H1 (cell line): ENCODE data around the gene FOXC1. TPM values are rescaled to one million over a fixed set of nuclear protein-coding genes. Genes with fewer than 3 reads are reported as not detected.

Source experiments
- CTCF ChIA-PET: fragments of 300-600 bp; sonication (Branson Sonifier 250); formaldehyde crosslinking; loops from one replicate; lab custom pipeline; 2021; ENCODE audit not compliant: partially characterized antibody; lab: Charles Lee
- POLR2A ChIA-PET: fragments of 300-600 bp; sonication (Branson Sonifier 250); formaldehyde crosslinking; loops from one replicate; lab custom pipeline; 2021; ENCODE audit warnings: inconsistent platforms; ENCODE audit not compliant: partially characterized antibody; lab: Charles Lee
- DNase-seq, 2 experiments: peaks; one replicate each; pipeline versions ENCODE4 v3.0.0 to v3.0.0-alpha.2; 2010 to 2022; ENCODE audit warnings: low spot score in 2 of 2, low read depth in 1 of 2, mixed read lengths in 1 of 2
- FAIRE-seq: peaks from 2 replicates; lab custom pipeline; 2011; peaks lifted over from hg19 to GRCh38; lab: Jason Lieb, UNC
- H2AFZ ChIP-seq: 2 replicates; pipeline ENCODE4 v1.8.1; 2012; ENCODE audit warnings: low read length, inconsistent platforms
- H2AK5ac ChIP-seq: 2 replicates; pipeline ENCODE4 v1.6.1; 2013; ENCODE audit warnings: low read depth, low read length
- H2BK120ac ChIP-seq: replicated peaks from 2 replicates; pipeline ENCODE3; 2013; ENCODE audit warnings: low read depth, low read length, inconsistent platforms
- H2BK12ac ChIP-seq: 2 replicates; pipeline ENCODE4 v1.6.1; 2013; ENCODE audit warnings: low read depth, low read length
- H2BK15ac ChIP-seq: 2 replicates; pipeline ENCODE4 v1.6.1; 2013; ENCODE audit warnings: low read length
- H2BK20ac ChIP-seq: 2 replicates; pipeline ENCODE4 v1.6.1; 2013; ENCODE audit warnings: low read length
- H2BK5ac ChIP-seq: 2 replicates; pipeline ENCODE4 v1.6.1; 2013; ENCODE audit warnings: low read depth, low read length
- H3K14ac ChIP-seq: 2 replicates; pipeline ENCODE4 v1.6.1; 2013; ENCODE audit warnings: inconsistent platforms; ENCODE audit not compliant: insufficient read length
- H3K18ac ChIP-seq: 2 replicates; pipeline ENCODE4 v1.6.1; 2013; ENCODE audit warnings: low read length; ENCODE audit errors: extremely low read depth
- H3K23ac ChIP-seq: 2 replicates; pipeline ENCODE4 v1.6.1; 2013; ENCODE audit warnings: inconsistent platforms; ENCODE audit not compliant: insufficient read length
- H3K23me2 ChIP-seq: 2 replicates; pipeline ENCODE4 v1.6.1; 2013; ENCODE audit warnings: low read depth, low read length
- H3K27ac ChIP-seq: 2 replicates; pipeline ENCODE4 v1.6.1; 2011; ENCODE audit warnings: low read depth, low read length, inconsistent platforms
- H3K27me3 ChIP-seq, 4 experiments: replicated peaks in 1 of 4; 1 replicate in 1 of 4; 2 replicates in 3 of 4; pipeline versions ENCODE4 v1.6.1 to v1.8.1; 2011 to 2013; ENCODE audit warnings: low read length in 3 of 4, mild to moderate bottlenecking in 3 of 4, inconsistent platforms in 2 of 4, mixed read lengths in 2 of 4, moderate library complexity in 1 of 4; ENCODE audit not compliant: control insufficient read depth in 3 of 4, insufficient read depth in 3 of 4; ENCODE audit errors: extremely low read depth in 1 of 4
- H3K36me3 ChIP-seq, 4 experiments: 2 replicates each; pipeline versions ENCODE4 v1.6.1 to v1.8.1; 2011 to 2013; ENCODE audit warnings: mild to moderate bottlenecking in 4 of 4, low read length in 3 of 4, moderate library complexity in 2 of 4, control low read depth in 1 of 4, inconsistent platforms in 1 of 4; ENCODE audit not compliant: insufficient read depth in 4 of 4, control insufficient read depth in 2 of 4
- H3K4ac ChIP-seq: replicated peaks from 2 replicates; pipeline ENCODE3; 2013; ENCODE audit warnings: low read length, low read depth, mixed read lengths, inconsistent platforms; ENCODE audit not compliant: insufficient read length
- H3K4me1 ChIP-seq, 4 experiments: replicated peaks in 1 of 4; 1 replicate in 1 of 4; 2 replicates in 3 of 4; pipeline versions ENCODE4 v1.6.1 to v1.8.1; 2011 to 2013; ENCODE audit warnings: low read length in 3 of 4, inconsistent platforms in 2 of 4, mixed read lengths in 1 of 4; ENCODE audit not compliant: insufficient read depth in 4 of 4, control insufficient read depth in 3 of 4
- H3K4me2 ChIP-seq, 2 experiments: 2 replicates each; pipeline versions ENCODE4 v1.6.1 to v1.8.1; 2011 to 2013; ENCODE audit warnings: low read depth in 2 of 2, low read length in 2 of 2, control low read depth in 1 of 2, inconsistent platforms in 1 of 2, mild to moderate bottlenecking in 1 of 2; ENCODE audit not compliant: insufficient read depth in 1 of 2
- H3K4me3 ChIP-seq, 4 experiments: fragments of 200-600, 300-600 bp in 1 of 4; sonication (generic), shearing (Covaris generic), sonication (Bioruptor Twin) in 1 of 4; 2 replicates each; pipeline versions ENCODE4 v1.5.1 to v1.8.1; 2011 to 2016; ENCODE audit warnings: low read length in 4 of 4, low read depth in 3 of 4, control low read depth in 2 of 4, inconsistent platforms in 2 of 4, mild to moderate bottlenecking in 2 of 4, mixed read lengths in 1 of 4, moderate library complexity in 1 of 4; ENCODE audit not compliant: insufficient read depth in 2 of 4; ENCODE audit errors: extremely low read depth in 1 of 4
- H3K56ac ChIP-seq: replicated peaks from 2 replicates; pipeline ENCODE3; 2013; ENCODE audit warnings: low read depth, mild to moderate bottlenecking, mixed read lengths, low read length, inconsistent platforms; ENCODE audit not compliant: insufficient read length
- H3K79me1 ChIP-seq: 2 replicates; pipeline ENCODE4 v1.6.1; 2013; ENCODE audit warnings: low read depth, low read length, control low read depth
- H3K79me2 ChIP-seq, 2 experiments: 2 replicates each; pipeline versions ENCODE4 v1.6.1 to v1.8.1; 2012 to 2013; ENCODE audit warnings: low read length in 2 of 2, mild to moderate bottlenecking in 2 of 2, inconsistent platforms in 1 of 2; ENCODE audit not compliant: insufficient read depth in 2 of 2, control insufficient read depth in 1 of 2
- H3K9ac ChIP-seq, 4 experiments: replicated peaks in 1 of 4; 1 replicate in 1 of 4; 2 replicates in 3 of 4; pipeline versions ENCODE4 v1.6.1 to v1.8.1; 2011 to 2013; ENCODE audit warnings: low read depth in 3 of 4, low read length in 3 of 4, control low read depth in 2 of 4, mild to moderate bottlenecking in 2 of 4, moderate library complexity in 2 of 4, inconsistent platforms in 1 of 4; ENCODE audit errors: extremely low read depth in 1 of 4
- H3K9me3 ChIP-seq, 2 experiments: 2 replicates each; pipeline versions ENCODE4 v1.6.1 to v1.8.1; 2012 to 2013; ENCODE audit warnings: mild to moderate bottlenecking in 2 of 2, moderate library complexity in 2 of 2, control low read depth in 1 of 2, inconsistent platforms in 1 of 2, low read depth in 1 of 2, low read length in 1 of 2, mixed read lengths in 1 of 2; ENCODE audit not compliant: insufficient read depth in 2 of 2
- H4K20me1 ChIP-seq, 2 experiments: replicated peaks in 1 of 2; 2 replicates each; pipeline versions ENCODE3 to v1.8.1; 2011 to 2013; ENCODE audit warnings: inconsistent platforms in 2 of 2, low read length in 2 of 2, mild to moderate bottlenecking in 1 of 2; ENCODE audit not compliant: insufficient read depth in 2 of 2, control insufficient read depth in 1 of 2
- H4K5ac ChIP-seq: 2 replicates; pipeline ENCODE4 v1.6.1; 2013; ENCODE audit warnings: low read length, low read depth, mixed read lengths, inconsistent platforms; ENCODE audit not compliant: insufficient read length
- H4K8ac ChIP-seq: 2 replicates; pipeline ENCODE4 v1.8.0; 2013; ENCODE audit warnings: mild to moderate bottlenecking, moderate library complexity, low read length, inconsistent platforms; ENCODE audit not compliant: insufficient read depth; ENCODE audit errors: extremely low read depth
- H4K91ac ChIP-seq: replicated peaks from 2 replicates; pipeline ENCODE3; 2013; ENCODE audit warnings: low read length, mixed read lengths, inconsistent platforms; ENCODE audit not compliant: insufficient read length
- ASH2L ChIP-seq: fragments of 200-600, 300-600 bp; sonication (generic); IDR thresholded peaks from one replicate; pipeline ENCODE4 v1.7.1; 2017; ENCODE audit warnings: low read length
- BACH1 ChIP-seq: IDR thresholded peaks from 2 replicates; pipeline ENCODE4 v1.6.1; 2012; ENCODE audit warnings: low read length, improper control_type of control experiment
- BCL11A ChIP-seq, 2 experiments: IDR thresholded peaks; one replicate each; pipeline ENCODE4 v1.6.1; 2011; ENCODE audit warnings: low read depth in 2 of 2, low read length in 2 of 2, mild to moderate bottlenecking in 2 of 2
- CTBP2 ChIP-seq: IDR thresholded peaks from 2 replicates; pipeline ENCODE4 v1.7.0; 2011; ENCODE audit warnings: borderline replicate concordance, mild to moderate bottlenecking, moderate library complexity, mixed read lengths, low read length; ENCODE audit not compliant: insufficient read depth, insufficient read length
- HDAC2 ChIP-seq, 2 experiments: fragments of 300-600 bp in 1 of 2; sonication (generic) in 1 of 2; IDR thresholded peaks; 2 replicates each; pipeline ENCODE4 v1.6.1; 2011 to 2012; ENCODE audit warnings: low read depth in 2 of 2, low read length in 2 of 2, mild to moderate bottlenecking in 2 of 2, moderate library complexity in 2 of 2, borderline replicate concordance in 1 of 2, inconsistent platforms in 1 of 2
- JUND ChIP-seq: IDR thresholded peaks from 2 replicates; pipeline ENCODE4 v1.6.1; 2011; ENCODE audit warnings: mild to moderate bottlenecking, improper control_type of control experiment, low read length
- KDM4A ChIP-seq: IDR thresholded peaks from one replicate; pipeline ENCODE4 v1.7.1; 2012; ENCODE audit warnings: low read depth, mild to moderate bottlenecking, moderate library complexity, low read length, inconsistent platforms; ENCODE audit not compliant: severe bottlenecking
- POLR2A ChIP-seq, 2 experiments: IDR thresholded peaks; 1 replicate in 1 of 2; 2 replicates in 1 of 2; pipeline ENCODE4 v1.6.1; 2011; ENCODE audit warnings: low read depth in 2 of 2, low read length in 2 of 2, mild to moderate bottlenecking in 2 of 2; ENCODE audit errors: control extremely low read depth in 1 of 2
- RAD21 ChIP-seq, 2 experiments: IDR thresholded peaks in 1 of 2; conservative IDR thresholded peaks in 1 of 2; 2 replicates each; pipeline ENCODE4 v1.6.1; 2011; ENCODE audit warnings: low read depth in 2 of 2, low read length in 2 of 2, improper control_type of control experiment in 1 of 2, inconsistent platforms in 1 of 2, mild to moderate bottlenecking in 1 of 2, moderate library complexity in 1 of 2
- SIN3A ChIP-seq, 2 experiments: IDR thresholded peaks in 1 of 2; conservative IDR thresholded peaks in 1 of 2; 2 replicates each; pipeline ENCODE4 v1.6.1; 2011 to 2012; ENCODE audit warnings: low read length in 2 of 2, improper control_type of control experiment in 1 of 2, low read depth in 1 of 2, mild to moderate bottlenecking in 1 of 2
- SP2 ChIP-seq: IDR thresholded peaks from 2 replicates; pipeline ENCODE4 v1.6.1; 2012; ENCODE audit warnings: mild to moderate bottlenecking, low read length, inconsistent platforms
- WGBS, 2 experiments: shearing (Covaris generic) in 1 of 2; methylation state at CpG; one replicate each; pipeline versions ENCODE4 v1.1.6 to v1.1.7; 2013 to 2015; ENCODE audit warnings: low lambda C conversion rate in 2 of 2, mixed read lengths in 2 of 2, inconsistent platforms in 1 of 2, low coverage in 1 of 2, missing lambda C conversion rate in 1 of 2; ENCODE audit not compliant: insufficient replicate concordance in 2 of 2, insufficient coverage in 1 of 2, insufficient read length in 1 of 2; ENCODE audit errors: extremely low coverage in 1 of 2, missing lambda C conversion rate in 1 of 2; 5-methylcytosine and 5-hydroxymethylcytosine counted together
- polyA plus RNA-seq, 7 experiments: library from polyadenylated mRNA; depleted of rRNA in 3 of 7; stranded (reverse) in 5 of 7; unstranded in 2 of 7; fragments of >200 nt in 5 of 7; fragments of 200-250 nt in 2 of 7; gene quantifications; 1 replicate in 5 of 7; 2 replicates in 1 of 7; 4 replicates in 1 of 7; pipeline versions ENCODE4 v1.2.1 to v1.2.3, GENCODE V29; 2011 to 2013; ENCODE audit warnings: missing spikeins in 2 of 7, mixed read lengths in 2 of 7
- total RNA-seq: library from RNA; stranded (reverse); fragmentation: NEBNext Ultra II Directional; extraction: Animal tissue kit (Norgen Biotek cat#: 25700); gene quantifications from 2 replicates; pipeline ENCODE4 v1.2.1, GENCODE V29; 2021

The FOXC1 gene
- total and polyA plus RNA-seq, 2 of the 8 experiments (the other 6 are each of a cell fraction or from before 2014, with no cell fraction given): 0.22 TPM; not detected in 1

DNA sequence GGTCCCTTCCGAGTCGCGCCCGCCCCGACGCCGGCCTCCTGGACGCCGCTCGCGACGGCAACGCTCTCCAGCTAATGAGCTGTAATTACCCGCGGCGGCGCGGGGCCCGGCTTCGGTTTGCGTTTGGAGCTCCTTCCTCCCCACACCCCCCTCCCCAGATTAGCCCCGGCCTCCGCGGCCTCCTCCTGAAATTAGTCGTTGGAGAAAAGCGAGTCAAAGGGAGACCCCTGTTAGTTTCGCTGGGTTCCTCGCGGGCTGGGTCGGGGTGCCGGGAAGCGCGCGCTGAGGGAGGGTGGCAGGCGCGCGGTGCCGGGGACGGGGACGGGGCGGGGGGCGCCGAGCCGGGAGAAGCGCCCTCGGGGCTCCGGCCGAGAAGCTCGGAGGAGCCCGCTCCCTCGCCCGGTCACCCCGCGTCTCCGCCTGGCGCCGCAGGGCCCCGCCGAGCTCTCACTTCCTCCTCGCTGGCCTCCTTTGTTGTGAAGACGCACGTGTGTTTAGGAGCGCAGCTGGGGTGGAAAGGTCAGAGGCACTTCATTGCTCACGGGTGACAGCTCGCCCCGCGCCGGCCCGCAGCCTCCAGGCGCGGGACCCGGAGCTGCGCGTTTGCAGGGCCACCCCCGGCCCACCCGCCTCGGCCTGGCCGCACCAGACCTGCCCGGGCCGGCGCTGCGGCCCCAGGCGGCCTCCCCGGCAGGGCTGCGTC lies 4.9 kb downstream of the FOXC1 start:
- Histone ChIP-seq H4K91ac (no peak overlapping the region), H3K27ac (no peak overlapping the region), H3K36me3 (peaks cover 0 to 12% (median 0%) of the 10 kb centered on the region in 4 experiments; a peak in 1 of 8 replicates), H2AFZ (no peak overlapping the region; the same call in 1 of the 2 replicates), H3K4ac (no peak overlapping the region), H3K4me1 (peaks cover 0 to 24% (median 9%) of the 10 kb centered on the region in 4 experiments; a peak in 6 of 7 replicates), H3K9ac (no peak overlapping the region), H2BK15ac (no peak overlapping the region), H3K18ac (0 out of 2 replicates have a peak overlapping the region, but pooled peaks have one; percentile 15), H2AK5ac (no peak overlapping the region), H2BK20ac (no peak overlapping the region), H3K9me3 (no peaks in the 10 kb centered on the region; a peak in 1 of 4 replicates), H3K4me2 (peak overlapping the region; percentile 75 to 86), H2BK120ac (no peak overlapping the region), H3K23ac (no peak overlapping the region), H3K23me2 (peaks cover 5% of the 10 kb centered on the region; the same call in 1 of the 2 replicates), H3K4me3 (peak overlapping the region; percentile 3 to 52 (median 22); a peak in 6 of 8 replicates), H2BK12ac (peak overlapping the region; percentile 84; the same call in 1 of the 2 replicates), H3K79me2 (no peaks in the 10 kb centered on the region), H3K14ac (no peak overlapping the region), H4K8ac (peak overlapping the region; percentile 80), H2BK5ac (no peak overlapping the region), H3K27me3 (peaks cover 88 to 100% (median 97%) of the 10 kb centered on the region in 4 experiments), H3K56ac (no peak overlapping the region), H4K5ac (no peak overlapping the region), H4K20me1 (peaks cover 28 to 33% of the 10 kb centered on the region in 2 experiments), H3K79me1 (no peaks in the 10 kb centered on the region)
- DNase-seq (no peak), FAIRE-seq (no peak)
- POLR2A ChIA-PET: interaction anchor here (0.9 to 1.5 kb wide), 3 partner anchors 8 to 9 kb away, joined by 3 to 5 read pairs (median 3); no protein-coding TSS in a partner anchor
- CTCF ChIA-PET: interaction anchor here (0.7 to 4.4 kb wide), 6 partner anchors 8 to 279 kb away, joined by 3 to 30 read pairs (median 4); no protein-coding TSS in a partner anchor
- 8% methylated on average over 19 of the region's 85 CpGs; no CpG with 5 or more reads in 1 of the 2 experiments for WGBS, 2 experiments
- TF ChIP-seq BACH1 (no peak), BCL11A (IDR thresholded peaks at IDR 0.05; ENCODE audit: low read depth in 2 of 2, low read length in 2 of 2) (no peak), RAD21 (IDR thresholded peaks at IDR 0.05 in 1 of 2, conservative IDR thresholded peaks at IDR 0.05 in 1 of 2; ENCODE audit: low read depth in 2 of 2, low read length in 2 of 2) (no peak), HDAC2 (IDR thresholded peaks at IDR 0.05; ENCODE audit: borderline replicate concordance in 1 of 2, low read depth in 2 of 2, low read length in 2 of 2) (no peak; a peak in 1 of 4 replicates), ASH2L (peak; percentile 10), SP2 (no peak), POLR2A (IDR thresholded peaks at IDR 0.05; ENCODE audit: control extremely low read depth in 1 of 2, low read depth in 2 of 2, low read length in 2 of 2) (no peak), KDM4A (peak; percentile 31), JUND (no peak), SIN3A (conservative IDR thresholded peaks at IDR 0.05 in 1 of 2, IDR thresholded peaks at IDR 0.05 in 1 of 2; ENCODE audit: low read depth in 1 of 2, low read length in 2 of 2) (0 out of 4 replicates have a peak, but pooled peaks of 1 of the 2 experiments have one; percentile 36), CTBP2 (no peak)
